Stimulated activated effector memory CD8-positive, alpha-beta T cell treated with anti-CD3 and anti-CD28 coated beads, Interleukin-12 subunit alpha, Interleukin-12 subunit beta, amount 100 ng/mL, for 72 hours (primary cell): ENCODE measurements around the gene ELMO1.

Experiments used
- ATAC-seq: fragments of 150-1000 bp; cut with Tn5 transposase; 2 replicates; pipeline ENCODE4 v1.10.0; 2021
- DNase-seq, 2 donors: peaks; one replicate each; pipeline ENCODE4 v3.0.0; 2021 to 2022; ENCODE audit warnings: low spot score in 2 of 2
- H3K27ac Mint-ChIP-seq: one replicate; pipeline ENCODE4 v1.8.0; 2022; ENCODE audit warnings: mild to moderate bottlenecking, mixed read lengths
- H3K36me3 Mint-ChIP-seq: one replicate; pipeline ENCODE4 v1.8.0; 2022; ENCODE audit warnings: mild to moderate bottlenecking, mixed read lengths
- H3K4me1 Mint-ChIP-seq: one replicate; pipeline ENCODE4 v1.8.0; 2022; ENCODE audit warnings: mixed read lengths
- H3K4me3 Mint-ChIP-seq: one replicate; pipeline ENCODE4 v1.8.0; 2022; ENCODE audit warnings: mild to moderate bottlenecking, mixed read lengths
- H3K9me3 Mint-ChIP-seq: one replicate; pipeline ENCODE4 v1.8.0; 2022; ENCODE audit warnings: mixed read lengths

Gene ELMO1

DNA sequence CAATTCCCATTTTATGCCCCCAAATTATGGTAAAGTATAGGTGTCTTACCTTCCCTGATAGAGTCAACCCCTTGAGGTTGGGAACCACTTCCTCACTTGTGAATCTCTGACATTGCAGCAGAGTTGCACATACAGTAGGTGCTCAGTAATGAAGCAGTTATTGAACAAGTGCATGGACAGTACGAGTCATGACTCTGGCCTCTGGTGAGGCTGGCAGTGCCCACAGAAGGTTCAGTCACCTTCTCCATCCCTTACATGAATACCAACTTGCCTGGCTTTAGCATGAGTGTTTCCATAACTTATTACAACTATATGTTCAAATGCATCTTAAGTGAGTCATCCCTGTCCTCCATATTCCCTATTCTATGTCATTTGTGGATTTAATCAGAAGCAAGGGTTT lies 340.0 kb downstream of the ELMO1 start:
- Mint-ChIP-seq H3K4me3 (no peak overlapping the region), H3K4me1 (peaks cover 39% of the 10 kb centered on the region), H3K36me3 (no peaks in the 10 kb centered on the region), H3K9me3 (no peaks in the 10 kb centered on the region), H3K27ac (peak overlapping the region; percentile 58)
- DNase-seq, result no peak
- peak; percentile 74 for ATAC-seq

- H3K27ac Mint-ChIP-seq, result no peak overlapping the region
- no peak for DNase-seq
- ATAC-seq, result no peak
- H3K36me3 Mint-ChIP-seq, result no peaks in the 10 kb centered on the region
- peaks cover 38% of the 10 kb centered on the region for H3K4me1 Mint-ChIP-seq
- H3K9me3 Mint-ChIP-seq, result no peaks in the 10 kb centered on the region
- H3K4me3 Mint-ChIP-seq, result no peak overlapping the region
Observed at GRCh38 chr7:37107047-37107750, 341.5 kb downstream of the ELMO1 start.

DNA sequence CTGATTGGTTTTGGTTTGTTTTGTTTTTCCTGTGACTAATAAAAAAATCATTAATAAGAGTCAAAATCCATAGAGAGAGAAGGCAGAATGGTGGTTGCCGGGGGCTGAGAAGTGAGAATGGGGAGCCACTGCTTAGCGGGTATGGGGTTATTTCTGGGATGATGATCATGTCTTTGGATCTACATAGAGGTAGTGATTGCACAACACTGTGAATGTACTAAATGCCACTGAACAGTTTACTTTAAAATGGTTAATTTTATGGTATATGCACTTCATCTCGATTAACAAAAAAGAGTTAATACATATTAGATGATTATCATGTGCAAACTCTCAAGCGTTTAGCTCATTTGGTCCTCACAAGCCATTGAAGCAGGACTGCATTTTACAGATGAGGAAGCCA lies 342.9 kb downstream of the ELMO1 start:
- no peak for ATAC-seq
- peaks cover 48% of the 10 kb centered on the region for H3K4me1 Mint-ChIP-seq
- no peaks in the 10 kb centered on the region for H3K36me3 Mint-ChIP-seq
- no peak overlapping the region for H3K27ac Mint-ChIP-seq
- no peaks in the 10 kb centered on the region for H3K9me3 Mint-ChIP-seq
- H3K4me3 Mint-ChIP-seq, result no peak overlapping the region
- DNase-seq, result no peak

DNA sequence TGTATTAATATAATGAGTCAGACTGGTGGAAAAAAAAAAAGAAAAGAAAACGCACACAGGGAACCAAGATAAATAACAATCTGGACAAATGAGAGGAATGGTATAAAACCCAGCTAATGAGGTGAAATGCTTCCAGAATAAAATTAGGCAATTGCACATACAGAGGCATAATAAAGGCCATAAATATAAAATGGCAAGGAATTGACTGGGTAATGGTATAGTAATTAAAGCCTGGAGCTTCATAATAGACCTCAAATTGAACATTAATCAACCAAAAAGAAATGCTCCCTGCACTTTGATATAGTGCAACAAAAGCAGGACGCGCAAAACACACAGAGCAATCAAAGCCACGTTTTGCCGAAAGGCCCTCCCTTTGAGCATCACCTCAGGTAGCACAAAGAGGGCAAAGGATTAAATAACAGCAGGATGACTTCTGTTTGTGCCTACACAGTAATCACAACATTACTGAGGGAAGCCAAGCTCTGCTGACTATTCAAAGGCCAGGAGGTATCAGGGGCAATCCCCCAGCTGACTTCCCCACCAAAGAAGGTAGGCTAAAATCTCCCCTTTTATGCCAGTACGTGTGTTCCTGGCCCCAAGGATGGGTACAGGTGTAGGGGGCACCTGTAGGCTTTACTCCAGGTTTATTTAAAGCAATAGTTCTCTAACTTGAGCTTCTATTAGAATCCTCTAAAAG lies 343.7 kb downstream of the ELMO1 start:
- no peak for DNase-seq
- Mint-ChIP-seq H3K36me3 (no peaks in the 10 kb centered on the region), H3K9me3 (no peaks in the 10 kb centered on the region), H3K4me3 (no peak overlapping the region), H3K4me1 (peaks cover 54% of the 10 kb centered on the region), H3K27ac (peak overlapping the region; percentile 55)
- ATAC-seq, result no peak

DNA sequence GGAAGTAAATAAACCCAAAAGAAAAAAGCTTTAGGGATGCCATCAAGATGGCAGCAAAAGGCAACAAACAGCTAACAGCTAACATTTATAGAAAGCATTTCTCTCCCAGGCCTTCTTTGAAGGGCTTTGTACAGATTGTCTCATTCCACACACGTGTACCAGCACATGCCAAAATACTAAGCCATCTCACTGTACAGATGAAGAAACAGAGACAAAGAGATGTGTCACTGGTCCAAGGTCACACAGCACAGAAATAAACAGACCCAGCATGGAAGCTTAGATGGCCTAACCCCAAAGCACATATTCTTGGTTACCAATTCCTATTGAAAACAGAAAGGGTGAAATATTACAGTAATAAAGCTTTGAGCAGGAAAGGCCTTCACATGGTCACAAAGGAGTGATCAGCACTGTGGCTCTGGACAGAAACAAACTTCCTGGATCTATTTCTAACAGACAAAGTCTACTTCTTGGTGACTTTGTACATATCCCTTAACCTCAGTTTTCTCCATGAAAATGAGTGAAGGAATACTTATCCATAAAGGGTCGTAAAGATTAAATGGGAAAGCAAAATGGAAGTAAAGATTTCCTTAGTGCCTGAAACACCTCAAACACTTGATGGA lies 346.0 kb downstream of the ELMO1 start:
- Mint-ChIP-seq H3K4me1 (peaks cover 40% of the 10 kb centered on the region), H3K36me3 (no peaks in the 10 kb centered on the region), H3K27ac (no peak overlapping the region), H3K4me3 (no peak overlapping the region), H3K9me3 (no peaks in the 10 kb centered on the region)
- ATAC-seq, result no peak
- DNase-seq, result no peak

DNA sequence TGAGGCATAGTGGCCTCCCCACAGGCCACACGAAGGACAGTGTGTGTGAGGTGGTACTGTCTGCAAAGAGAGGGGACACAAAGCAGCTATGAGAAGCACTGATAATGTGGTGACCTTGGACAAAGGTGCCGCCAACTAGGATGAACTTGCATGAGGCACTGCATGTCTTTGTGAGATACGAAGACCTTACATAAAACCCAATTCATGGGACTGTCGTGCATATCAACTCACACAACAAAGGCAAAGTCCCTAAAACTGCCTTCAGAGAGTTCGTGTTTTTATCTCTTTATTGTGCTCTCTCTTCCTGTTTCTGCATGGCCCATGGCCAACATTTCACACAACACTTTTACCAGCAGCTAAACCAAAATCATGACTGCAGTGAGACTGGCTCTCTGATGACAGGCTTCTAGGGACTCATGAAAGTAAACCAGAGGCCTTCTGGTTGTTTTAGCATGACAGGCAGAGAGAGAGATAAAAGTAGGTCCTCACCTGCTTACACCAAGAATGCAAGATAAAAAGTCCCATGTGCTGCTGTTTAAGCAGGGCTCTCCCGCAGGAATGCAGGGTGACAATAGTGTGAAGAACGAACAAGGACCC lies 347.8 kb downstream of the ELMO1 start:
- DNase-seq (no peak), ATAC-seq (no peak)
- Mint-ChIP-seq H3K27ac (peak overlapping the region; percentile 0), H3K4me1 (peaks cover 38% of the 10 kb centered on the region), H3K36me3 (peaks cover 12% of the 10 kb centered on the region), H3K4me3 (no peak overlapping the region), H3K9me3 (no peaks in the 10 kb centered on the region)

GRCh38 chr7:37098762-37099161 lies 349.9 kb downstream of the ELMO1 start:
- H3K4me3 Mint-ChIP-seq, result no peak overlapping the region
- peaks cover 44% of the 10 kb centered on the region for H3K4me1 Mint-ChIP-seq
- no peak for DNase-seq
- no peaks in the 10 kb centered on the region for H3K9me3 Mint-ChIP-seq
- H3K36me3 Mint-ChIP-seq, result peaks cover 26% of the 10 kb centered on the region
- no peak overlapping the region for H3K27ac Mint-ChIP-seq
- ATAC-seq, result no peak

- peaks cover 26% of the 10 kb centered on the region for H3K36me3 Mint-ChIP-seq
- H3K27ac Mint-ChIP-seq, result peak overlapping the region; percentile 14
- peaks cover 45% of the 10 kb centered on the region for H3K4me1 Mint-ChIP-seq
- ATAC-seq (no peak), DNase-seq (no peak)
- no peaks in the 10 kb centered on the region for H3K9me3 Mint-ChIP-seq
- no peak overlapping the region for H3K4me3 Mint-ChIP-seq
Observed at GRCh38 chr7:37097983-37098382, 350.7 kb downstream of the ELMO1 start.

DNA sequence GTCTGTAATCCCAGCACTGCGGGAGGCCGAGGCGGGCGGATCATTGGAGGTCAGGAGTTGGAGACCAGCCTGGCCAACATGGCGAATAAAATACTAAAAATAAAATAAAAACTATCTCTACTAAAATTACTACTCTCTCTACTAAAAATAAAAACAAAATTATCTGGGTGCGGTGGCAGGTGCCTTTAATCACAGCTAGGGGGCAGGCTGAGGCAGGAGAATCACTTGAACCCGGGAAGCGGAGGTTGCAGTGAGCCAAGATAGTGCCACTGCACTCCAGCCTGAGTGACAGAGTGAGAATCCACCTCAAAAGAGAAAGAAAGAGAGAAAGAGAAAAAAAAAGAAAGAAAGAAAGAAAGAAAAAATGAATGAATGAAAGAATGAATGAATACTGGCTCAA lies 351.4 kb downstream of the ELMO1 start:
- no peak for DNase-seq
- H3K27ac Mint-ChIP-seq, result peak overlapping the region; percentile 14
- H3K4me1 Mint-ChIP-seq, result peaks cover 45% of the 10 kb centered on the region
- H3K36me3 Mint-ChIP-seq, result peaks cover 30% of the 10 kb centered on the region
- no peak overlapping the region for H3K4me3 Mint-ChIP-seq
- no peaks in the 10 kb centered on the region for H3K9me3 Mint-ChIP-seq
- ATAC-seq, result no peak

- Mint-ChIP-seq H3K9me3 (peaks cover 3% of the 10 kb centered on the region), H3K4me1 (peaks cover 40% of the 10 kb centered on the region), H3K36me3 (peaks cover 33% of the 10 kb centered on the region), H3K4me3 (no peak overlapping the region), H3K27ac (no peak overlapping the region)
- DNase-seq, result no peak
- no peak for ATAC-seq
Observed at GRCh38 chr7:37096341-37096740, 352.3 kb downstream of the ELMO1 start.

DNA sequence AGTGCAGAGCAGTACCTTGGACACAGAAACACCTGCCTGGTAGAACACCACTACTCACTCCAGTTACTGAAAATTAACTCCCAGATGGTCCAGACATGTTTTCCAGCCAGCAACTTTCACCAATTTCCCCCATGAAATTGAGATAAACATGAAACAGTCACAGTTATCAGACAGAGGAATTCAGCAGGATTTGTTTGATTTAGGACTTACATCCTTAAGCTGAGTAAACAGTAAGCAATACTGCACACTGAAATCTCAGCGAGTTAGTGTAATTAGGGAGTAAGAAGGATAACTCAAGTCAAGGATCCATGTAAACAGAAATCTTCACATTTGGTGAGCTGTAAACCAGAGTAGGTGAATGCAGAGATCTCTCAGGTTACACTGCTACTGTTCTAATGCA lies 353.5 kb downstream of the ELMO1 start:
- peaks cover 36% of the 10 kb centered on the region for H3K4me1 Mint-ChIP-seq
- peaks cover 3% of the 10 kb centered on the region for H3K9me3 Mint-ChIP-seq
- no peak for DNase-seq
- peaks cover 35% of the 10 kb centered on the region for H3K36me3 Mint-ChIP-seq
- H3K27ac Mint-ChIP-seq, result no peak overlapping the region
- H3K4me3 Mint-ChIP-seq, result no peak overlapping the region
- no peak for ATAC-seq

DNA sequence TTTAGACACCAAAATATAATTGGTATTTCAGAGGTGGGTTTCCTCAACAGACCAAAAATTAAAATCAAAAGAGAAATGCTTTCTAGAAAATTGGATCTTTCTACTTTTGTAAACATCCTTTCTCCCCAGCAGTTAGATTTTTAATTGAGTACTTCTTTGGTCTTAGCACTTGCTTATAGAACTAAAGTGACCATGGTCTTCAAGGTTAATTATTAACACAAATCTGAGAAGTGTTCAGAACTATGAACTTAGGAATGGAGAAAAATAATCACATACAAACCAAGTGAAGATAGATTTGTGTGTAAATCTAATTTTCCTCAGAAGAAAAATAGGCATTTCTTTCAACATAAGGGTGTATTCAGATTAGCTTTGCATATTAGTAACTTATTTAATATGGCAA lies 355.4 kb downstream of the ELMO1 start:
- DNase-seq, result no peak
- Mint-ChIP-seq H3K36me3 (peaks cover 35% of the 10 kb centered on the region), H3K4me3 (no peak overlapping the region), H3K4me1 (peaks cover 32% of the 10 kb centered on the region), H3K9me3 (peaks cover 3% of the 10 kb centered on the region), H3K27ac (no peak overlapping the region)
- ATAC-seq, result no peak

- no peak overlapping the region for H3K4me3 Mint-ChIP-seq
- no peak overlapping the region for H3K27ac Mint-ChIP-seq
- H3K4me1 Mint-ChIP-seq, result peaks cover 26% of the 10 kb centered on the region
- peaks cover 3% of the 10 kb centered on the region for H3K9me3 Mint-ChIP-seq
- ATAC-seq (no peak), DNase-seq (no peak)
- peaks cover 35% of the 10 kb centered on the region for H3K36me3 Mint-ChIP-seq
Observed at GRCh38 chr7:37092548-37092947, 356.1 kb downstream of the ELMO1 start.

- DNase-seq, result no peak
- Mint-ChIP-seq H3K4me3 (no peak overlapping the region), H3K27ac (no peak overlapping the region), H3K9me3 (peaks cover 3% of the 10 kb centered on the region), H3K4me1 (peaks cover 34% of the 10 kb centered on the region), H3K36me3 (peaks cover 34% of the 10 kb centered on the region)
- no peak for ATAC-seq
Observed at GRCh38 chr7:37089972-37090371, 358.7 kb downstream of the ELMO1 start.

- H3K9me3 Mint-ChIP-seq, result no peaks in the 10 kb centered on the region
- H3K4me1 Mint-ChIP-seq, result peaks cover 13% of the 10 kb centered on the region
- H3K36me3 Mint-ChIP-seq, result peaks cover 28% of the 10 kb centered on the region
- ATAC-seq (no peak), DNase-seq (no peak)
- no peak overlapping the region for H3K4me3 Mint-ChIP-seq
- peak overlapping the region; percentile 40 for H3K27ac Mint-ChIP-seq
Observed at GRCh38 chr7:37085600-37085999, 363.1 kb downstream of the ELMO1 start.
